Neural crest cell (in vitro differentiated cells): ENCODE measurements around the gene DOCK4. TPM values are rescaled to one million over a fixed set of nuclear protein-coding genes. Genes with fewer than 3 reads are reported as not detected.

Experiments used
- DNase-seq: peaks from one replicate; pipeline ENCODE4 v3.0.0; 2021; ENCODE audit warnings: low read depth, mixed read lengths, low spot score
- H3K27ac Mint-ChIP-seq: one replicate; pipeline ENCODE4 v1.8.0; 2021; ENCODE audit warnings: mild to moderate bottlenecking, mixed read lengths; ENCODE audit not compliant: unreplicated experiment
- H3K27me3 Mint-ChIP-seq: 2 replicates; pipeline ENCODE4 v1.8.0; 2021; ENCODE audit warnings: low read depth, mild to moderate bottlenecking, mixed read lengths
- H3K36me3 Mint-ChIP-seq: 2 replicates; pipeline ENCODE4 v1.8.0; 2021; ENCODE audit warnings: low read depth, mild to moderate bottlenecking, mixed read lengths
- H3K4me1 Mint-ChIP-seq: 2 replicates; pipeline ENCODE4 v1.8.0; 2021; ENCODE audit warnings: mixed read lengths
- H3K4me3 Mint-ChIP-seq: one replicate; pipeline ENCODE4 v1.8.0; 2021; ENCODE audit warnings: mild to moderate bottlenecking, mixed read lengths
- H3K9me3 Mint-ChIP-seq: 2 replicates; pipeline ENCODE4 v1.8.0; 2021; ENCODE audit warnings: mixed read lengths
- CTCF ChIP-seq: fragments of 200-600 bp; sonication (generic); conservative IDR thresholded peaks from 2 replicates; pipeline ENCODE4 v1.5.0; 2021; ENCODE audit warnings: antibody characterized with exemption, mild to moderate bottlenecking
- total RNA-seq: library from RNA; stranded (reverse); gene quantifications from 2 replicates; pipeline ENCODE4 v1.2.1, GENCODE V29; 2021

The DOCK4 gene
- total RNA-seq, 1 donor from 2014 or later = 15.3 TPM

- no peak for TF ChIP-seq CTCF
- Mint-ChIP-seq H3K9me3 (no peaks in the 10 kb centered on the region), H3K27me3 (no peaks in the 10 kb centered on the region), H3K4me3 (no peak overlapping the region), H3K4me1 (no peaks in the 10 kb centered on the region), H3K27ac (no peak overlapping the region), H3K36me3 (no peaks in the 10 kb centered on the region)
- DNase-seq = no peak
Observed at GRCh38 chr7:112081778-112082177, 124.4 kb downstream of the DOCK4 start.

- no peak for TF ChIP-seq CTCF
- Mint-ChIP-seq H3K36me3 (no peaks in the 10 kb centered on the region), H3K27me3 (no peaks in the 10 kb centered on the region), H3K27ac (no peak overlapping the region), H3K4me3 (no peak overlapping the region), H3K9me3 (no peaks in the 10 kb centered on the region), H3K4me1 (no peaks in the 10 kb centered on the region)
- no peak for DNase-seq
Observed at GRCh38 chr7:112080978-112081377, 125.2 kb downstream of the DOCK4 start.

GRCh38 chr7:112080441-112080840, 125.8 kb downstream of the DOCK4 start:
- no peak for TF ChIP-seq CTCF
- Mint-ChIP-seq H3K27ac (no peak overlapping the region), H3K9me3 (no peaks in the 10 kb centered on the region), H3K4me3 (no peak overlapping the region), H3K27me3 (no peaks in the 10 kb centered on the region), H3K4me1 (no peaks in the 10 kb centered on the region), H3K36me3 (no peaks in the 10 kb centered on the region)
- DNase-seq = no peak

- DNase-seq = no peak
- no peak overlapping the region for H3K27ac Mint-ChIP-seq
- H3K4me3 Mint-ChIP-seq = no peak overlapping the region
- H3K27me3 Mint-ChIP-seq = no peaks in the 10 kb centered on the region
- no peaks in the 10 kb centered on the region for H3K4me1 Mint-ChIP-seq
- H3K9me3 Mint-ChIP-seq = peaks cover 3% of the 10 kb centered on the region
- H3K36me3 Mint-ChIP-seq = peaks cover 5% of the 10 kb centered on the region
- no peak for TF ChIP-seq CTCF
Observed at GRCh38 chr7:112079673-112080072, 126.5 kb downstream of the DOCK4 start.

GRCh38 chr7:112079122-112079521, 127.1 kb downstream of the DOCK4 start:
- no peak for DNase-seq
- Mint-ChIP-seq H3K27ac (no peak overlapping the region), H3K9me3 (peaks cover 6% of the 10 kb centered on the region), H3K36me3 (peaks cover 8% of the 10 kb centered on the region), H3K27me3 (no peaks in the 10 kb centered on the region), H3K4me3 (no peak overlapping the region), H3K4me1 (no peaks in the 10 kb centered on the region)
- no peak for TF ChIP-seq CTCF

- Mint-ChIP-seq H3K9me3 (peaks cover 10% of the 10 kb centered on the region), H3K27me3 (no peaks in the 10 kb centered on the region), H3K4me3 (no peak overlapping the region), H3K36me3 (peaks cover 8% of the 10 kb centered on the region), H3K27ac (no peak overlapping the region), H3K4me1 (no peaks in the 10 kb centered on the region)
- no peak for DNase-seq
- no peak for TF ChIP-seq CTCF
Observed at GRCh38 chr7:112076324-112076723, 129.9 kb downstream of the DOCK4 start.
